Right lobe of liver (tissue), 6 donors: ENCODE results near the gene SUSD2. TPM values are rescaled to one million over a fixed set of nuclear protein-coding genes. Genes with fewer than 3 reads are reported as not detected.
"Not testable (repeated sequence)": the region's sequence is repeated elsewhere in the genome, so short reads cannot be mapped to it uniquely, and the experiment has no call there.

Experiments
- ATAC-seq, 4 donors: fragments of 200-7000 bp; cut with Tn5 transposase; one replicate each; pipeline ENCODE4 v1.9.1; 2020; ENCODE audit warnings: mild to moderate bottlenecking in 4 of 4, moderate library complexity in 4 of 4
- DNase-seq, 3 donors: peaks; one replicate each; pipeline ENCODE4 v3.0.0-alpha.2; 2020
- H3K27ac ChIP-seq, 3 donors: fragments of 200-600 bp; one replicate each; pipeline ENCODE4 v1.8.0; 2022
- H3K27me3 ChIP-seq, 2 donors: fragments of 200-600 bp; one replicate each; pipeline ENCODE4 v1.8.0; 2022
- H3K36me3 ChIP-seq, 4 donors: fragments of 200-600 bp; sonication (generic) in 1 of 4; one replicate each; pipeline versions ENCODE4 v1.5.1 to v1.8.0; 2017 to 2022; ENCODE audit warnings: control low read depth in 1 of 4
- H3K4me1 ChIP-seq, 4 donors: fragments of 200-600 bp; sonication (generic) in 1 of 4; one replicate each; pipeline versions ENCODE4 v1.5.1 to v1.8.0; 2017 to 2022; ENCODE audit warnings: control low read depth in 1 of 4
- H3K4me3 ChIP-seq, 3 donors: fragments of 200-600 bp; one replicate each; pipeline ENCODE4 v1.8.0; 2022
- H3K9me3 ChIP-seq, 4 donors: fragments of 200-600 bp; sonication (generic) in 1 of 4; one replicate each; pipeline versions ENCODE4 v1.5.1 to v1.8.0; 2017 to 2022; ENCODE audit warnings: control low read depth in 1 of 4
- CTCF ChIP-seq, 4 donors: fragments of 200-600 bp in 3 of 4; fragments of 450-650 bp in 1 of 4; IDR thresholded peaks; one replicate each; pipeline versions ENCODE4 v1.5.1 to v1.8.0; 2016 to 2022; ENCODE audit warnings: antibody characterized with exemption in 4 of 4, mild to moderate bottlenecking in 2 of 4
- POLR2A ChIP-seq: fragments of 450-650 bp; IDR thresholded peaks from one replicate; pipeline ENCODE4 v1.6.1; 2017; ENCODE audit warnings: antibody characterized with exemption, mild to moderate bottlenecking
- WGBS: methylation state at CpG from one replicate; pipeline ENCODE4 v1.1.6; 2018; ENCODE audit warnings: low coverage, low lambda C conversion rate; ENCODE audit not compliant: insufficient coverage; ENCODE audit errors: missing lambda C conversion rate; 5-methylcytosine and 5-hydroxymethylcytosine counted together
- intact Hi-C, 2 donors: fragments of 100-400 bp; cut with DNase I; formaldehyde crosslinking; loops; one replicate each; pipeline versions ENCODE4 v1.11.2 to v1.14.1; 2022
- total RNA-seq, 6 experiments: library from RNA; depleted of rRNA in 2 of 6; stranded (reverse); fragments of >200 nt in 2 of 6; fragmentation: NEBNext Ultra II Directional in 3 of 6; extraction: Animal tissue kit (Norgen Biotek cat#: 25700) in 3 of 6; gene quantifications; one replicate each; pipeline versions ENCODE4 v1.1.0 to v1.2.4, GENCODE V29; 2016 to 2023
- donor health status: DM: no; HTN: yes; CAD: no.
- donor health status: DM: no; HTN: no; CAD: no.
- donor health status: DM: no; HTN: no; CAD: no.
- donor health status: DM: no; HTN: yes; CAD: no.
- donor health status: DM: no; HTN: yes; CAD: no.

SUSD2 gene
- total RNA-seq, 6 experiments from 2014 or later = 0.61 to 6.8 (median 2.0) TPM

- H3K27me3 ChIP-seq = no peaks in the 10 kb centered on the region
- intact Hi-C loops = no loop called here
- ATAC-seq (no peak), DNase-seq (peak in 1 of 3 donors; percentile 31)
- TF ChIP-seq CTCF (IDR thresholded peaks at IDR 0.05) (no peak), POLR2A (no peak)
- WGBS = 100% methylated on average over 1 of the region's 5 CpGs
- H3K4me1 ChIP-seq = peaks cover 0 to 8% (median 0%) of the 10 kb centered on the region in 4 donors
- H3K9me3 ChIP-seq = no peaks in the 10 kb centered on the region
- H3K27ac ChIP-seq = no peak overlapping the region
- H3K4me3 ChIP-seq = no peak overlapping the region
- no peaks in the 10 kb centered on the region for H3K36me3 ChIP-seq
These were observed 10.6 kb downstream of the SUSD2 start for GRCh38 chr22:24191893-24192292.

GRCh38 chr22:24198682-24199052, 17.4 kb downstream of the SUSD2 start:
- no peak overlapping the region for H3K27ac ChIP-seq
- intact Hi-C loops = no loop called here
- TF ChIP-seq POLR2A = no peak
- no peak for TF ChIP-seq CTCF (IDR thresholded peaks at IDR 0.05)
- WGBS = no CpG with 5 or more reads among the region's 6 CpGs
- DNase-seq (peak in 1 of 3 donors; percentile 54), ATAC-seq (peak; percentile 81 to 90 (median 87))
- no peaks in the 10 kb centered on the region for H3K9me3 ChIP-seq
- H3K4me1 ChIP-seq = peaks cover 0 to 29% (median 0%) of the 10 kb centered on the region in 4 donors
- H3K4me3 ChIP-seq = no peak overlapping the region
- H3K27me3 ChIP-seq = no peaks in the 10 kb centered on the region
- H3K36me3 ChIP-seq = no peaks in the 10 kb centered on the region

GRCh38 chr22:24200619-24201212, 19.4 kb downstream of the SUSD2 start:
- no peaks in the 10 kb centered on the region for H3K36me3 ChIP-seq
- H3K27ac ChIP-seq = no peak overlapping the region
- H3K9me3 ChIP-seq = no peaks in the 10 kb centered on the region
- DNase-seq (no peak), ATAC-seq (peak in 1 of 4 donors; percentile 60)
- H3K27me3 ChIP-seq = no peaks in the 10 kb centered on the region
- peaks cover 0 to 24% (median 0%) of the 10 kb centered on the region in 4 donors for H3K4me1 ChIP-seq
- 59% methylated on average over 6 of the region's 7 CpGs for WGBS
- TF ChIP-seq POLR2A (no peak), CTCF (IDR thresholded peaks at IDR 0.05) (no peak)
- no peak overlapping the region for H3K4me3 ChIP-seq
- intact Hi-C loops = no loop called here

- ATAC-seq (no peak), DNase-seq (no peak)
- Histone ChIP-seq H3K36me3 (no peaks in the 10 kb centered on the region), H3K27me3 (no peaks in the 10 kb centered on the region), H3K27ac (no peak overlapping the region), H3K9me3 (no peaks in the 10 kb centered on the region), H3K4me1 (peaks cover 0 to 26% (median 4%) of the 10 kb centered on the region in 4 donors), H3K4me3 (no peak overlapping the region)
- TF ChIP-seq CTCF (IDR thresholded peaks at IDR 0.05) (no peak), POLR2A (no peak)
- 93% methylated on average over 24 of the region's 26 CpGs for WGBS
- intact Hi-C loops = no loop called here
These were observed 20.7 kb downstream of the SUSD2 start for GRCh38 chr22:24201681-24202614.

- H3K9me3 ChIP-seq, DNase-seq, ATAC-seq, intact Hi-C loops, H3K27ac ChIP-seq, H3K36me3 ChIP-seq, H3K27me3 ChIP-seq, H3K4me3 ChIP-seq: not testable (repeated sequence)
- peaks cover 0 to 26% (median 14%) of the 10 kb centered on the region in 4 donors for H3K4me1 ChIP-seq
- 78% methylated on average over 5 of the region's 5 CpGs for WGBS
These were observed 22.6 kb downstream of the SUSD2 start for GRCh38 chr22:24203856-24204255.
